8988T (cell line): ENCODE results near the gene LSS.
"Not testable (repeated sequence)": the region's sequence is repeated elsewhere in the genome, so short reads cannot be mapped to it uniquely, and the experiment has no call there.

Experiments used
- DNase-seq: peaks from one replicate; pipeline ENCODE4 v3.0.0; 2011

Gene LSS

GRCh38 chr21:46245213-46245915 lies 16.8 kb upstream of the LSS start:
- DNase-seq, result no peak

GRCh38 chr21:46244602-46245001 lies 16.0 kb upstream of the LSS start:
- no peak for DNase-seq

- no peak for DNase-seq
Observed at GRCh38 chr21:46243960-46244361, 15.4 kb upstream of the LSS start.

GRCh38 chr21:46243325-46243724 lies 14.8 kb upstream of the LSS start:
- no peak for DNase-seq

- DNase-seq, result not testable (repeated sequence)
Observed at GRCh38 chr21:46241577-46241976, 13.0 kb upstream of the LSS start.

GRCh38 chr21:46239817-46240325 lies 11.3 kb upstream of the LSS start:
- DNase-seq, result no peak

- no peak for DNase-seq
Observed at GRCh38 chr21:46237474-46237873, 8.9 kb upstream of the LSS start.

- no peak for DNase-seq
Observed at GRCh38 chr21:46234436-46234950, 5.9 kb upstream of the LSS start.

- DNase-seq, result no peak
Observed at GRCh38 chr21:46229923-46230260, 1.3 kb upstream of the LSS start.

GRCh38 chr21:46229133-46229922 lies 754 bp upstream of the LSS start:
- DNase-seq, result peak; percentile 37

- DNase-seq, result no peak
Observed at GRCh38 chr21:46227811-46228344, 696 bp downstream of the LSS start.

- DNase-seq, result no peak
Observed at GRCh38 chr21:46226920-46227599, 1.5 kb downstream of the LSS start.

GRCh38 chr21:46226146-46226545 lies 2.4 kb downstream of the LSS start:
- no peak for DNase-seq

- not testable (repeated sequence) for DNase-seq
Observed at GRCh38 chr21:46223661-46224060, 4.9 kb downstream of the LSS start.

- DNase-seq, result no peak
Observed at GRCh38 chr21:46223217-46223616, 5.4 kb downstream of the LSS start.

GRCh38 chr21:46222436-46223116 lies 6.0 kb downstream of the LSS start:
- DNase-seq, result no peak

GRCh38 chr21:46221664-46222435 lies 6.7 kb downstream of the LSS start:
- no peak for DNase-seq

GRCh38 chr21:46220847-46221246 lies 7.7 kb downstream of the LSS start:
- no peak for DNase-seq

- no peak for DNase-seq
Observed at GRCh38 chr21:46220275-46220810, 8.2 kb downstream of the LSS start.

GRCh38 chr21:46219591-46220239 lies 8.9 kb downstream of the LSS start:
- no peak for DNase-seq
